Adipose tissue (tissue), 3 donors: ENCODE data around the gene TSPAN10. TPM values are rescaled to one million over a fixed set of nuclear protein-coding genes. Genes with fewer than 3 reads are reported as not detected.

Source experiments
- H3K27ac ChIP-seq: one replicate; pipeline ENCODE4 v1.5.1; 2013; ENCODE audit warnings: low read depth, low read length
- WGBS, 3 donors: extraction: QIAGEN DNeasy Blood & Tissue Kit; methylation state at CpG; one replicate each; pipeline ENCODE4 v1.1.7; 2013; 5-methylcytosine and 5-hydroxymethylcytosine counted together
- polyA plus RNA-seq, 3 donors: library from polyadenylated mRNA; stranded (reverse); fragments of 200-250 nt; gene quantifications; one replicate each; pipeline ENCODE4 v1.2.3, GENCODE V29; 2013
- donor health status: healthy with polysubstance abuse.
- donor health status: Bipolar disorder and iron deficiency.
- donor health status: healthy.

TSPAN10 gene
- polyA plus RNA-seq, 3 donors = 0.79 to 1.3 (median 0.86) TPM

GRCh38 chr17:81696218-81696941 is 59.4 kb downstream of the TSPAN10 start:
- H3K27ac ChIP-seq = no peak overlapping the region
- WGBS, 3 donors = 93 to 97% (median 96%) methylated on average over 36 to 40 of the region's 40 CpGs

- WGBS, 3 donors = 81 to 89% (median 89%) methylated on average over 25 of the region's 25 CpGs
- H3K27ac ChIP-seq = no peak overlapping the region
These were observed 60.5 kb downstream of the TSPAN10 start for GRCh38 chr17:81697261-81698044.

Other genes starting within 250 kb of the TSPAN10 start
- 10 to 100 TPM in 2 of 3 donors, 1 to 10 TPM in 1; 5.6 to 14.4 (median 12.9) TPM for gene BAHCC1, start 241.7 kb upstream of the TSPAN10 start, polyA plus RNA-seq
- gene ACTG1, start 124.4 kb upstream of the TSPAN10 start, polyA plus RNA-seq = 1,000 to 10,000 TPM; 1,930 to 3,527 (median 2,831) TPM
- gene FSCN2, start 108.8 kb upstream of the TSPAN10 start, polyA plus RNA-seq = 1 to 10 TPM in 2 of 3 donors, under 1 TPM in 1; 0.21 to 4.9 (median 1.0) TPM
- 10 to 100 TPM; 10.1 to 25.9 (median 22.4) TPM for gene FAAP100, start 84.8 kb upstream of the TSPAN10 start, polyA plus RNA-seq
- gene NPLOC4, start 84 bp upstream of the TSPAN10 start, polyA plus RNA-seq = 10 to 100 TPM; 21.9 to 53.4 (median 30.8) TPM
- 1 to 10 TPM in 1 of 3 donors, under 1 TPM in 2; 0.20 to 1.0 (median 0.45) TPM for gene PDE6G, start 19.3 kb downstream of the TSPAN10 start, polyA plus RNA-seq
- 10 to 100 TPM; 33.5 to 51.2 (median 40.5) TPM for gene OXLD1, start 29.4 kb downstream of the TSPAN10 start, polyA plus RNA-seq
- 10 to 100 TPM in 2 of 3 donors, 1 to 10 TPM in 1; 8.9 to 18.6 (median 11.3) TPM for gene CCDC137, start 29.5 kb downstream of the TSPAN10 start, polyA plus RNA-seq
- gene ARL16, start 46.6 kb downstream of the TSPAN10 start, polyA plus RNA-seq = 10 to 100 TPM; 26.8 to 44.4 (median 41.1) TPM
- 100 to 1,000 TPM in 1 of 3 donors, 10 to 100 TPM in 2; 57.6 to 118 (median 91.6) TPM for gene HGS, start 46.8 kb downstream of the TSPAN10 start, polyA plus RNA-seq
- 100 to 1,000 TPM in 2 of 3 donors, 10 to 100 TPM in 1; 81.3 to 134 (median 118) TPM for gene MRPL12, start 66.2 kb downstream of the TSPAN10 start, polyA plus RNA-seq
- 10 to 100 TPM; 18.7 to 61.4 (median 43.2) TPM for gene SLC25A10, start 75.1 kb downstream of the TSPAN10 start, polyA plus RNA-seq
- gene GCGR, start 167.0 kb downstream of the TSPAN10 start, polyA plus RNA-seq = 1 to 10 TPM in 1 of 3 donors, under 1 TPM in 1, not detected in 1; 0.12 to 1.4 TPM
- 100 to 1,000 TPM in 2 of 3 donors, 10 to 100 TPM in 1; 92.8 to 190 (median 116) TPM for gene MCRIP1, start 196.1 kb downstream of the TSPAN10 start, polyA plus RNA-seq
- gene PPP1R27, start 197.9 kb downstream of the TSPAN10 start, polyA plus RNA-seq = under 1 TPM in 2 of 3 donors, not detected in 1; 0.15 to 0.58 TPM
- gene P4HB, start 223.3 kb downstream of the TSPAN10 start, polyA plus RNA-seq = 1,000 to 10,000 TPM in 1 of 3 donors, 100 to 1,000 TPM in 2; 377 to 2,064 (median 453) TPM
- gene ARHGDIA, start 234.1 kb downstream of the TSPAN10 start, polyA plus RNA-seq = 100 to 1,000 TPM; 133 to 351 (median 249) TPM